ENCODE data around the gene FAM236D. TPM values are rescaled to one million over a fixed set of nuclear protein-coding genes. Genes with fewer than 3 reads are reported as not detected.
"Not testable (repeated sequence)": the region's sequence is repeated elsewhere in the genome, so short reads cannot be mapped to it uniquely, and the experiment has no call there.

Gene FAM236D
- total RNA-seq = not detected

- DNase-seq (ENCODE audit: low spot score) = not testable (repeated sequence)
Observed at GRCh38 chrX:72808110-72808509, at the start of gene FAM236D. Gene FAM236D, minus strand, starts transcription at chrX:72808210. Its CDS starts 100 bp downstream, at chrX:72808110.

GRCh38 chrX:72837532-72837931 lies 29.5 kb upstream of the FAM236D start:
- DNase-seq (ENCODE audit: low spot score) = not testable (repeated sequence)

GRCh38 chrX:72830701-72831100 lies 22.7 kb upstream of the FAM236D start:
- not testable (repeated sequence) for DNase-seq (ENCODE audit: low spot score)

- not testable (repeated sequence) for DNase-seq (ENCODE audit: low spot score)
Observed at GRCh38 chrX:72790390-72790789, 17.6 kb downstream of the FAM236D start.

- DNase-seq (ENCODE audit: low spot score) = not testable (repeated sequence)
Observed at GRCh38 chrX:72788142-72788541, 19.9 kb downstream of the FAM236D start.

GRCh38 chrX:72783964-72784363 lies 24.0 kb downstream of the FAM236D start:
- DNase-seq (ENCODE audit: low spot score) = not testable (repeated sequence)

GRCh38 chrX:72783365-72783936 lies 24.6 kb downstream of the FAM236D start:
- not testable (repeated sequence) for DNase-seq (ENCODE audit: low spot score)

GRCh38 chrX:72782560-72782959 lies 25.4 kb downstream of the FAM236D start, which contains the start of gene FAM236B:
Gene FAM236B, minus strand, starts transcription at chrX:72782660. Its CDS starts 100 bp downstream, at chrX:72782560.
- not testable (repeated sequence) for DNase-seq (ENCODE audit: low spot score)

- not testable (repeated sequence) for DNase-seq (ENCODE audit: low spot score)
Observed at GRCh38 chrX:72778146-72778545, 29.9 kb downstream of the FAM236D start.

- DNase-seq (ENCODE audit: low spot score) = not testable (repeated sequence)
Observed at GRCh38 chrX:72777467-72777790, 30.6 kb downstream of the FAM236D start.

- DNase-seq (ENCODE audit: low spot score) = not testable (repeated sequence)
Observed at GRCh38 chrX:72776653-72777466, 31.1 kb downstream of the FAM236D start, which contains the start of gene DMRTC1B. Gene DMRTC1B, plus strand, starts transcription at chrX:72776890. Its CDS starts 68,246 bp downstream, at chrX:72845136.

- DNase-seq (ENCODE audit: low spot score) = not testable (repeated sequence)
Observed at GRCh38 chrX:72760454-72760853, 47.6 kb downstream of the FAM236D start.

Other genes with a start within 250 kb of the FAM236D start
- 28.7 TPM for gene HDAC8, start 235.4 kb downstream of the FAM236D start, total RNA-seq
- 9.6 TPM for gene PHKA1, start 93.9 kb downstream of the FAM236D start, total RNA-seq
- not detected for gene DMRTC1B, start 31.3 kb downstream of the FAM236D start, total RNA-seq
- gene FAM236B, start 25.6 kb downstream of the FAM236D start, total RNA-seq = not detected
- not detected for gene FAM236C, start 104.4 kb upstream of the FAM236D start, total RNA-seq
- not detected for gene FAM236A, start 130.0 kb upstream of the FAM236D start, total RNA-seq
- not detected for gene DMRTC1, start 135.6 kb upstream of the FAM236D start, total RNA-seq
- not detected for gene PABPC1L2B, start 194.7 kb upstream of the FAM236D start, total RNA-seq

Data from mucosa of gallbladder (tissue), 1 donor.